Inflammatory macrophage treated with lipopolysaccharide for 1 hour (primary cell): Measurements from ENCODE around the gene PUDP.
A peak's percentile ranks its signal among the peaks of the same experiment; 100 is the strongest.
"Not testable (repeated sequence)": the region's sequence is repeated elsewhere in the genome, so short reads cannot be mapped to it uniquely, and the experiment has no call there.

Experiments used
- DNase-seq, 2 donors: peaks; one replicate each; pipeline ENCODE4 v3.0.0-alpha.2; 2020 to 2022

PUDP gene

GRCh38 chrX:7147978-7148854 is at the start of gene PUDP:
Gene PUDP (minus strand): TSS chrX:7148153. CDS start chrX:7148113, 40 bp downstream.
- peak; percentile 66 to 81 for DNase-seq

- DNase-seq, result no peak
Measured at GRCh38 chrX:7194606-7195005, 46.7 kb upstream of the PUDP start.

GRCh38 chrX:7192871-7193270 is 44.9 kb upstream of the PUDP start:
- no peak for DNase-seq

- DNase-seq, result no peak
Measured at GRCh38 chrX:7191681-7192110, 43.7 kb upstream of the PUDP start.

GRCh38 chrX:7190157-7190556 is 42.2 kb upstream of the PUDP start:
- DNase-seq, result no peak

GRCh38 chrX:7188672-7189071 is 40.7 kb upstream of the PUDP start:
- no peak for DNase-seq

GRCh38 chrX:7184816-7185215 is 36.9 kb upstream of the PUDP start:
- no peak for DNase-seq

- no peak for DNase-seq
Measured at GRCh38 chrX:7179446-7179845, 31.5 kb upstream of the PUDP start.

- not testable (repeated sequence) for DNase-seq
Measured at GRCh38 chrX:7178859-7179258, 30.9 kb upstream of the PUDP start.

GRCh38 chrX:7170898-7171297 is 22.9 kb upstream of the PUDP start:
- peak in 1 of 2 donors; percentile 1 for DNase-seq

- no peak for DNase-seq
Measured at GRCh38 chrX:7169627-7170026, 21.7 kb upstream of the PUDP start.

GRCh38 chrX:7168371-7168770 is 20.4 kb upstream of the PUDP start:
- DNase-seq, result no peak

GRCh38 chrX:7164174-7164573 is 16.2 kb upstream of the PUDP start:
- no peak for DNase-seq

GRCh38 chrX:7163146-7163677 is 15.3 kb upstream of the PUDP start:
- DNase-seq, result no peak

- no peak for DNase-seq
Measured at GRCh38 chrX:7159149-7159861, 11.4 kb upstream of the PUDP start.

GRCh38 chrX:7158468-7158990 is 10.6 kb upstream of the PUDP start:
- DNase-seq, result no peak

- no peak for DNase-seq
Measured at GRCh38 chrX:7156879-7157278, 8.9 kb upstream of the PUDP start.

GRCh38 chrX:7155163-7155562 is 7.2 kb upstream of the PUDP start:
- DNase-seq, result no peak

GRCh38 chrX:7154041-7154597 is 6.2 kb upstream of the PUDP start:
- no peak for DNase-seq

GRCh38 chrX:7153231-7153630 is 5.3 kb upstream of the PUDP start:
- DNase-seq, result no peak

GRCh38 chrX:7149411-7149810 is 1.5 kb upstream of the PUDP start:
- no peak for DNase-seq

GRCh38 chrX:7147413-7147977 is 458 bp downstream of the PUDP start, which contains the start of gene STS:
Gene STS (plus strand): TSS chrX:7147712. CDS start chrX:7253200, 105,488 bp downstream.
- DNase-seq, result peak in 1 of 2 donors; percentile 9
